HEK293T (cell line): ENCODE results near the gene THAP10.

Experiments used
- BHLHE40 ChIP-seq: fragments of 450-650 bp; IDR thresholded peaks from 2 replicates; pipeline ENCODE4 v1.6.1; 2016; ENCODE audit warnings: mild to moderate bottlenecking, moderate library complexity, borderline replicate concordance
- FOXM1 ChIP-seq: fragments of 450-650 bp; IDR thresholded peaks from 2 replicates; pipeline ENCODE4 v1.6.1; 2017; ENCODE audit warnings: mild to moderate bottlenecking, borderline replicate concordance
- SP1 ChIP-seq: fragments of 450-650 bp; IDR thresholded peaks from 2 replicates; pipeline ENCODE4 v1.6.1; 2017
- TF ChIP-seq, protein P1 (sequence below): fragments of 450-650 bp; IDR thresholded peaks from 2 replicates; pipeline ENCODE4 v1.6.1; 2016

GRCh38 chr15:70857562-70858285 lies 34.5 kb downstream of the THAP10 start:
- no peak for TF ChIP-seq SP1
- TF ChIP-seq BHLHE40, result no peak
- TF ChIP-seq FOXM1, result no peak
- TF ChIP-seq, protein P1, sequence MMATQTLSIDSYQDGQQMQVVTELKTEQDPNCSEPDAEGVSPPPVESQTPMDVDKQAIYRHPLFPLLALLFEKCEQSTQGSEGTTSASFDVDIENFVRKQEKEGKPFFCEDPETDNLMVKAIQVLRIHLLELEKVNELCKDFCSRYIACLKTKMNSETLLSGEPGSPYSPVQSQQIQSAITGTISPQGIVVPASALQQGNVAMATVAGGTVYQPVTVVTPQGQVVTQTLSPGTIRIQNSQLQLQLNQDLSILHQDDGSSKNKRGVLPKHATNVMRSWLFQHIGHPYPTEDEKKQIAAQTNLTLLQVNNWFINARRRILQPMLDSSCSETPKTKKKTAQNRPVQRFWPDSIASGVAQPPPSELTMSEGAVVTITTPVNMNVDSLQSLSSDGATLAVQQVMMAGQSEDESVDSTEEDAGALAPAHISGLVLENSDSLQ, result no peak
